Large intestine (tissue), 3 donors: ENCODE measurements around the gene LRFN4. TPM values are rescaled to one million over a fixed set of nuclear protein-coding genes. Genes with fewer than 3 reads are reported as not detected.
"Not testable (repeated sequence)": the region's sequence is repeated elsewhere in the genome, so short reads cannot be mapped to it uniquely, and the experiment has no call there.

Experiments
- DNase-seq, 2 donors: peaks; one replicate each; pipeline versions ENCODE4 v3.0.0 to v3.0.0-alpha.2; 2013
- H3K27ac ChIP-seq: one replicate; pipeline ENCODE4 v1.5.1; 2013; ENCODE audit warnings: low read length
- H3K27me3 ChIP-seq: 2 replicates; pipeline ENCODE4 v1.6.1; 2013; ENCODE audit warnings: low read length; ENCODE audit not compliant: control insufficient read depth, insufficient read depth
- H3K36me3 ChIP-seq: 2 replicates; pipeline ENCODE4 v1.6.1; 2013; ENCODE audit warnings: low read length; ENCODE audit not compliant: control insufficient read depth, insufficient read depth
- H3K4me1 ChIP-seq: one replicate; pipeline ENCODE4 v1.6.1; 2013; ENCODE audit warnings: low read length; ENCODE audit not compliant: control insufficient read depth, insufficient read depth
- H3K4me3 ChIP-seq: one replicate; pipeline ENCODE4 v1.5.1; 2013; ENCODE audit warnings: low read length
- H3K9me3 ChIP-seq: one replicate; pipeline ENCODE4 v1.6.1; 2013; ENCODE audit warnings: mild to moderate bottlenecking, low read depth, low read length, moderate library complexity; ENCODE audit not compliant: control insufficient read depth
- WGBS: methylation state at CpG from one replicate; pipeline ENCODE4 v1.1.5; 2013; ENCODE audit warnings: low lambda C conversion rate; ENCODE audit not compliant: insufficient coverage; 5-methylcytosine and 5-hydroxymethylcytosine counted together
- polyA plus RNA-seq: library from polyadenylated mRNA; unstranded; fragments of 120-200 nt; gene quantifications from one replicate; pipeline ENCODE4 v1.2.1, GENCODE V29; 2013

LRFN4 gene
- polyA plus RNA-seq, 1 donor: 15.7 TPM

- not testable (repeated sequence) for H3K9me3 ChIP-seq, H3K27ac ChIP-seq, H3K4me3 ChIP-seq, DNase-seq, H3K4me1 ChIP-seq, H3K27me3 ChIP-seq
- no CpG with 5 or more reads among the region's 4 CpGs for WGBS
- H3K36me3 ChIP-seq: peaks cover 11% of the 10 kb centered on the region
Measured at GRCh38 chr11:66824573-66824972, 32.3 kb upstream of the LRFN4 start.

GRCh38 chr11:66834539-66834845 is 22.4 kb upstream of the LRFN4 start:
- no peak for DNase-seq
- no peaks in the 10 kb centered on the region for H3K9me3 ChIP-seq
- no CpG with 5 or more reads among the region's 4 CpGs for WGBS
- H3K36me3 ChIP-seq: peaks cover 15% of the 10 kb centered on the region
- H3K4me1 ChIP-seq: no peaks in the 10 kb centered on the region
- no peak overlapping the region for H3K4me3 ChIP-seq
- H3K27ac ChIP-seq: no peak overlapping the region
- H3K27me3 ChIP-seq: no peaks in the 10 kb centered on the region

GRCh38 chr11:66834943-66835342 is 21.9 kb upstream of the LRFN4 start:
- H3K36me3 ChIP-seq: peaks cover 19% of the 10 kb centered on the region
- no peak overlapping the region for H3K27ac ChIP-seq
- 65% methylated on average over 4 of the region's 5 CpGs for whole genome bisulfite sequencing

GRCh38 chr11:66835768-66836405 is 21.0 kb upstream of the LRFN4 start:
- Histone ChIP-seq H3K4me3 (no peak overlapping the region), H3K27ac (no peak overlapping the region)
- 67% methylated on average over 1 of the region's 12 CpGs for WGBS

More at GRCh38 chr11:66834943-66835342, 21.9 kb upstream of the LRFN4 start:
- H3K4me1 ChIP-seq: no peaks in the 10 kb centered on the region
- no peak for DNase-seq
- H3K9me3 ChIP-seq: no peaks in the 10 kb centered on the region
- no peaks in the 10 kb centered on the region for H3K27me3 ChIP-seq
- H3K4me3 ChIP-seq: no peak overlapping the region

GRCh38 chr11:66840317-66841091 is 16.4 kb upstream of the LRFN4 start:
- H3K4me1 ChIP-seq: peaks cover 15% of the 10 kb centered on the region
- peaks cover 34% of the 10 kb centered on the region for H3K36me3 ChIP-seq
- no peak overlapping the region for H3K27ac ChIP-seq
- no peaks in the 10 kb centered on the region for H3K9me3 ChIP-seq
- DNase-seq: no peak
- no peaks in the 10 kb centered on the region for H3K27me3 ChIP-seq
- 100% methylated on average over 1 of the region's 4 CpGs for WGBS
- H3K4me3 ChIP-seq: no peak overlapping the region

More at GRCh38 chr11:66835768-66836405, 21.0 kb upstream of the LRFN4 start:
- Histone ChIP-seq H3K27me3 (no peaks in the 10 kb centered on the region), H3K36me3 (peaks cover 25% of the 10 kb centered on the region), H3K4me1 (no peaks in the 10 kb centered on the region), H3K9me3 (no peaks in the 10 kb centered on the region)
- no peak for DNase-seq

- no CpG with 5 or more reads among the region's 7 CpGs for WGBS
- Histone ChIP-seq H3K4me3 (peak overlapping the region; percentile 100), H3K27ac (no peak overlapping the region)
Measured at GRCh38 chr11:66841861-66842260, 15.0 kb upstream of the LRFN4 start.

GRCh38 chr11:66842501-66842895 is 14.4 kb upstream of the LRFN4 start:
- H3K27ac ChIP-seq: peak overlapping the region; percentile 100
- H3K36me3 ChIP-seq: peaks cover 51% of the 10 kb centered on the region
- H3K9me3 ChIP-seq: no peaks in the 10 kb centered on the region
- WGBS: no CpG with 5 or more reads among the region's 11 CpGs
- no peaks in the 10 kb centered on the region for H3K27me3 ChIP-seq
- H3K4me3 ChIP-seq: peak overlapping the region; percentile 100
- DNase-seq: no peak
- peaks cover 15% of the 10 kb centered on the region for H3K4me1 ChIP-seq

More at GRCh38 chr11:66841861-66842260, 15.0 kb upstream of the LRFN4 start:
- H3K27me3 ChIP-seq: no peaks in the 10 kb centered on the region
- H3K9me3 ChIP-seq: no peaks in the 10 kb centered on the region
- peaks cover 47% of the 10 kb centered on the region for H3K36me3 ChIP-seq
- H3K4me1 ChIP-seq: peaks cover 15% of the 10 kb centered on the region
- no peak for DNase-seq

GRCh38 chr11:66842896-66843775 is 13.7 kb upstream of the LRFN4 start, which contains the start of gene RCE1:
TSS of gene RCE1 (plus strand) at chr11:66843441. CDS start at chr11:66843456, 15 bp downstream.
- Histone ChIP-seq H3K36me3 (peaks cover 50% of the 10 kb centered on the region), H3K4me1 (peaks cover 15% of the 10 kb centered on the region)
- no CpG with 5 or more reads among the region's 98 CpGs for WGBS

GRCh38 chr11:66843776-66844495 is 12.9 kb upstream of the LRFN4 start:
- Histone ChIP-seq H3K4me1 (peaks cover 15% of the 10 kb centered on the region), H3K4me3 (peak overlapping the region; percentile 76), H3K9me3 (no peaks in the 10 kb centered on the region), H3K36me3 (peaks cover 53% of the 10 kb centered on the region), H3K27ac (peak overlapping the region; percentile 26), H3K27me3 (no peaks in the 10 kb centered on the region)
- 10% methylated on average over 2 of the region's 16 CpGs for WGBS
- peak in 1 of 2 donors; percentile 23 for DNase-seq

More at GRCh38 chr11:66842896-66843775, 13.7 kb upstream of the LRFN4 start, which contains the start of gene RCE1:
- Histone ChIP-seq H3K27me3 (no peaks in the 10 kb centered on the region), H3K9me3 (no peaks in the 10 kb centered on the region), H3K4me3 (peak within 1 kb of the TSS; percentile 100), H3K27ac (peak within 1 kb of the TSS; percentile 100)
- DNase-seq: peak; percentile 89 to 95
